Fibroblast of peridontal ligament (primary cell): Measurements from ENCODE around the gene MYO1F.
"Not testable (repeated sequence)": the region's sequence is repeated elsewhere in the genome, so short reads cannot be mapped to it uniquely, and the experiment has no call there.

ENCODE experiments used
- DNase-seq: peaks from one replicate; pipeline ENCODE4 v3.0.0-alpha.2; 2010; ENCODE audit errors: extremely low read depth

The MYO1F gene

DNA sequence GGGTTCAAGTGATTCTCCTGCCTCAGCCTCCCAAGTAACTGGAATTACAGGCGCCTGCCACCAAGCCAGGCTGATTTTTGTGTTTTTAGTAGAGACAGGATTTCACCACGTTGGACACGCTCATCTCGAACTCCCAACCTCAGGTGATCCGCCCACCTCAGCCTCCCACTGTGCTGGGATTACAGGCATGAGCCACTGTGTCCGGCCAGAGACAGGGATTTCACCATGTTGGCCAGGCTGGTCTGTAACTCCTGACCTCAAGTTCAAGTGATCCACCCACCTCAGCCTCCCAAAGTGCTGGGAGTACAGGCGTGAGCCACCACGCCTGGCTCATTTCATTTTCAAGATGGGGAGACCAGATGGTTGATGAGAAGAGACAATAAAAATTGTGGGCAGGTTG, 12.4 kb downstream of the MYO1F start:
- not testable (repeated sequence) for DNase-seq

GRCh38 chr19:8561075-8561764, 16.0 kb downstream of the MYO1F start:
- DNase-seq = no peak

GRCh38 chr19:8558325-8558724, 18.9 kb downstream of the MYO1F start:
- no peak for DNase-seq

- DNase-seq = no peak
These were observed 19.5 kb downstream of the MYO1F start for GRCh38 chr19:8557642-8558238.

DNA sequence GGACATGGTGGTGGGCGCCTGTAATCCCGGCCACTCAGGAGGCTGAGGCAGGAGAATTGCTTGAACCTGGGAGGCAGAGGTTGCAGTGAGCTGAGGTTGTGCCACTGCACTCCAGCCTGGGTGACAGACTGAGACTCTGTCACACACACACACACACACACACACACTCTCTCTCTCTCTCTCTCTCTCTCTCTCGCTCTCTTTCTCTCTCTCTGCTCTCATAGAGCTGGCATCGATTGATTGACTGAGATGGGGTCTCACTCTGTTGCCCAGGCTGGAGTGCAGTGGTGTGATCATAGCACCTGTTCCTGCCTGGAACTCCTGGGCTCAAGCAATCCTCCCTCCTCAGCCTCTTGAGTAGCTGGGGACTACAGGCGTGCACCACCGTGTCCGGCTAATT, 23.5 kb downstream of the MYO1F start:
- not testable (repeated sequence) for DNase-seq

GRCh38 chr19:8552810-8553209, 24.4 kb downstream of the MYO1F start:
- DNase-seq = no peak

GRCh38 chr19:8550070-8550469, 27.2 kb downstream of the MYO1F start:
- DNase-seq = no peak

DNA sequence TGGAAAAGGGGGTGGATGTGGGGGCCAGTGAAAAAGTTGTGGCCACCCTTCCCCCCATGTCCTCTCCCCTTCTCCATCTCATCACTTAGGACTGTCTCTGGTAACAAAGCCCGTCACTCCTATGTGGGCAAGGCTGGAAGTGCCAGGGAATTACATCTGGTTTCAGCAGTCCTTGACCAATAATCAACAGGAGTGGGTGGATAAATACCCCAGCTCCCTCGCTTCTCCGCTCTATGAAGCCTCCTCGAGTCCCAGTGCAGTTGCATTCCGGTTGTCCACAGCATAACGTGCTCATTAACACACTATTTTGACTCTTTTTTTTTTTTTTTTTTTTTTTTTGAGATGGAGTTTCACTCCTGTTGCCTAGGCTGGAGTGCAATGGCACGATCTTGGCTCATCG, 31.5 kb downstream of the MYO1F start:
- DNase-seq = no peak

DNA sequence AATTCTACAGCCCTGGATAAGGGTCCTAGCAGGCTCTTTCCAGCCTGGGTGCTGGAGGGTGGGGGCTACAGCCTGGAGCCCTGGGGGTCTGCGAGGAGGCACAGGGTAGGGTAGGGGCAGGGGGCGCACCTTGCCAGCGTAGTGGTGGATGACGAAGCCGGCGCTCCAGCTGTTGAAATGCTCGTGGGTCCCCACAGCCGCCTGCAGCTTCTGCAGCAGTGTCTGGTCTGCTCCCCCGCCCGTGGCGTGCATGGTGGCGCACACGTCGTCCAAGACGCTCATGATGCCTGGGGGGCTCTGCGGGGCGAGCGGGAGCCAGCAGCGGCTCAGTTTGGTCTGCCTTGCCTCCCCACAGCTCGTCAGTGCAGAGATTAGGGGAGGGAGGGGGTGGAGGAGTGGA, 33.1 kb downstream of the MYO1F start:
- DNase-seq = no peak

- no peak for DNase-seq
These were observed 37.6 kb downstream of the MYO1F start for GRCh38 chr19:8539621-8540149.

DNA sequence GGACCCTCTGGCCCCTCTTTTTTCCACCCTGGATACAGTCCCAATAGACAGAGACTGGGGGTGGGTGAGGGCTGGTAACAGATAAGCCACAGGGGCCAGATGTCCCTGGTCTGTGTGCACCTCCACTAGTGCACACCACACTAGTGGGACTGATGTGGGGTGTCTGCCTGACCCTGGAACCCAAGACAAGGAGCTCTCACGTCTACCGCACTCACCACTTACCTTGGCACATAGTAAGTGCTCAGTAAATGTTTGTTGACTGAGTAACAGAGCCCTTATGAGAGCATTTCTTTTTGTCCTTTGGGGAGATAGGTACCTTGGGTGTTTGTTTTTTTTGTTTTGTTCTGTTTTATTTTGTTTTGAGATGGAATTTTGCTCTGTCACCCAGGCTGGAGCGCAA, 40.1 kb downstream of the MYO1F start:
- DNase-seq = no peak

DNA sequence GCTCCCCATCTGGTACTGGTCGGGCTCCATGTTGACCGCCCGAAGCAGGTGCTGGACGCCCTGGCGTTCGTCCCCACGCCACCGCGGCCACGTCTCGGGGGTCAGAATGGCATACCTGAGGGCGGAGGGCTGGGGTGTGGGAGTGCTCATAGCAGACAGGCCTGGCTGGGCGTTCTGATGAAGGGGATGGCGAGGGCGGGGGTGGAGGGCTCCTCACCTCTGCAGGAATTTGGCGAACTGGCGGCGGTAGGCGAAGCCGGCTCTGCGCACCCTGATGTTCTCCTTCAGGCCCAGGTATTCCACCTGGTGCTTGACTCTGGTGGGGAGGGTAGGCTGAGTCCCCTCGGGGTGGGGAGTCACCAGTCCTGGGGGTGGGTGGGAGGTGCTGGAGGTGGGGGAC, 41.0 kb downstream of the MYO1F start:
- DNase-seq = no peak

DNA sequence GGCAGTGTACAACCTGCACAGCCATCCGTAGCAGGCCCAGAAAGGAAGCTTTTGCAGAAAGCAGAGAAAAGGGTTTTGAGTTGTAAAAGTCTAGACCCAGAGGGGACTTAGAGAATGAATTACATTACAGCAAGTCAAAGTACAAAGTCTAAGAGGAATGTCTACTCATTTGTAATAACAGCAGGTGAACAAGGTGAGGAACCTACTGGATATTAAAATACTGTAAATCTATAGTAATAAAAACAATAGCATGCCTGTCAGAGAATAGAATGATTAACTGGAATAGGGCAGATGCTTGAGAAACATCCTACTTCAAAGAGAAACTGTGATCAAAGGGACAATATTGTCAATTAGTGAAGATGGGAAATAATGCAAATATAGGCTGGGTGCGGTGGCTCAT, 45.0 kb downstream of the MYO1F start:
- DNase-seq = no peak

GRCh38 chr19:8531470-8531869, 45.8 kb downstream of the MYO1F start:
- DNase-seq = no peak

DNA sequence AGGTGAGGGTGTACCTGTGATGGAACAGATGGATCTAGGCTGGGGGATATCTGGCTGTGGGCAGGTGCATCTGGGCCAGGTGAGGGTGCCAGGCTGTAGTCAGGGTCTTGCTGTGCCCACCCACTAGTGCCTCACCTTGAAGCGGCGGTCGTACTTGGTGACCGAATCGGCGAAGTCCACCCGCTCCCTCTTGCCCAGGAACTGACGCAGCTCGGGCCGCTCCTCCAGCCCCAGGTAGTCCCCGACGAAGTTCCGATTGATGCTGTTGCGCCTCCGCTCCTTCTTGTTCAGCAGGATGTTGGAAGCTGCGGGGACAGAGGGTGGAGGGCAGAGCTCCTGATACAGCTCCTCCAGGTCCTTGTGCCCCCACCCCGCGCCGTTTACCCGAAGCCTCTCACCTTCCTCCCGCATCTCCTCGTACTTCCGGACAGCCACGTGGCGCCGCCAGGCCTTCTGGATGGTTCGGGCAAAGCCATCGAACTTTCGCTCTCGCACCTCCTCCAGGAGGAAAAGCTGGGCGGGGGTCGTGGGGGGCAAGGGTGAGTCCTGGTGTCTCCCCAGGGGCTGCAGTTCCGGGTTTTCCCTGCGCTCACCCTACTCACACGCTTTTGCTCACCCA, 47.1 kb downstream of the MYO1F start:
- DNase-seq = no peak

DNA sequence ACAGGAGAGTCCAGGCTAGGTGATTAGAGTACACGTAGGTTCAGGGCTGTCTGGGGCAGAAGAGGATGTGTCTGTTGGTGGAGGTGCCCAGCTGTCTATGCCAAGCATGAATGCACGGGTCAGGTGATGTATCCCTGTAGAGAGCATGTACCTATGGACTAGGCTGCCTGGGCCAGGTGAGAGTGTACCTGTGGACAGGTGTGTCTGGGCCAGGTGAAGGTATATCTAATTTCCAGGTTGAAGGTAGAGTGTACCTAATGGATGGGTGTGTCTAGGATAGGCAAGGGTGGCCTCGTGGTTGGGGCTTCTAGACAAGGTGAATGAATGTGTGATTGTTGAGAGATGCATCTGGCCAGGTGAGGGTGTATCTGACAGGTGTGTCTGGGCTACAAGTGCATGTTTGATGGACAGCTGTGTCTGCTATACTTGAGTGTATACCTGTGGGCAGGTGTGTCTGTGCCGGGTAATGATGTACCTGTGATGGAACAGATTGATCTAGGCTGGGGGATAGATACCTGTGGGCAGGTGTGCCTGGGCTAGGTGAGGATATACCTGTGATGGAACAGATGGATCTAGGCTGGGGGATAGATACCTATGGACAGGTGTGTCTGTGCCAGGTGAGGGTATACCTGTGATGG, 47.8 kb downstream of the MYO1F start:
- DNase-seq = no peak

DNA sequence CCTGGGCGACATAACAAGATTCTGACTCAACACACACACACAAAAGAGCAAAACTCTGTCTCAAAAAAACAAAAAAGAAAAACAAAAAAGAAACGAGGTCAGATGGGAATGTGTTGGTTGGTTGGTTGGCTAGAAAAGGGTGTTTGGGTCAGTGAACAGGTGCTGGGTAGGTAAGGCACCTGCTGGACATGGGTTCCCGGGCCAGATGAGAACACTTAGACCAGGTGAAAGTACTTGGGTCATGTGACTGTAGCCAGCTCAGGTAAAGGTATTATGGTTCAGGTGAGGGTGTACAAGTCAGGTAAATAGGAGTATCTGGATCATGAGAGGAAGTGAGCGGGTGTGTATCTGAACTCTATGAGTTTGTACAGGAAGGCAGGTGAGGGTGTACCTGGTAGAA, 48.7 kb downstream of the MYO1F start:
- no peak for DNase-seq

DNA sequence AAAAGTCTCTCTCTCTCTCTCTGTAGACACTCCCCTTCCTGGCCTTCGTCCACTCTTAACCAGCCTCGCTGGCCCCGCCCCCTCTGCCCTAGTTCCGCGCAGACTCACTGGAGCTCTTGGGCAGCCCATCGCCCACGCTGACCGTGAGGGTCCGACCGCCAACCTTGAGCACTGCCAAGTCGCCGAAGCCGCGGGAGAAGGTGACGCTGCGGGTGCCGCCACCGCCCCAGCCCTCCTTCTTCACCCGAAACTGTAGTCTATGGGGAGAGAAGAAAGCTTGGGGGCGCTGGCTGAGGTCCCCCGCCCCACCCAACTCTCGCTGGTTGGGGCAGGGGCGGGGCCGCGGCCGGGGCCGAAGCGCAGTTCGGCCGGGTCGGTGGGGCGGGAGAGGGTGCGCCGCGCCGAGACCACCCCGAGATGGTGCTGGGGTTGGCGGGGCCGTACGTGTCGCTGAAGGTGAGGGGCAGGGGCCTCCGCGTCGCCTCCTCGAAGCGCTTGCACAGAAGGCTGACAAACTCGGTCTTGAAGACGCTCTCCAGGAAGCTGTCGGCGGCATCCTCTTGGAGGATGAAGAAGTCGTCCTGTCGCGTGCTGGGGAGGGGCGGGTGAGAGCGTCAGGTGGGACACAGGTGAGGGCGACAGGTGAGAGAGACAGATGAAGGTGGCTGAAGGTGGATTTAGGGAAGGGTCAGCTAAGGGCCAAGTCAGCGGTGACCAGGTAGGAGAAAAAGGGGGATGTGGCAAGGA, 50.7 kb downstream of the MYO1F start:
- peak; percentile 89 for DNase-seq

DNA sequence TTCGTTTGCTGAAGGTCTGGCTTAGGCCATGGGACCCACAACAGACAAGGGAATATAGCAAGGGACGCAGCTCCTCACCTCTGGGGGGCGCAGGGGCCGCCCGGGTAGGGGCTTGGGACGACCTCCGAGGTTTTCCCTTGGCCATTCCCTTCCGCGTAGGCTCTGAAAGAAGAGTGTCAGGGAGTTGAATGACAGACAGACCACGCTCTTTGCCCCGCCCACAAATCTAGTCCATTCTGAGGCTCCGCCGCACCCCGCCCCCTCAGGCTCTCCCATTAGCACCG, 51.9 kb downstream of the MYO1F start:
- DNase-seq = no peak

DNA sequence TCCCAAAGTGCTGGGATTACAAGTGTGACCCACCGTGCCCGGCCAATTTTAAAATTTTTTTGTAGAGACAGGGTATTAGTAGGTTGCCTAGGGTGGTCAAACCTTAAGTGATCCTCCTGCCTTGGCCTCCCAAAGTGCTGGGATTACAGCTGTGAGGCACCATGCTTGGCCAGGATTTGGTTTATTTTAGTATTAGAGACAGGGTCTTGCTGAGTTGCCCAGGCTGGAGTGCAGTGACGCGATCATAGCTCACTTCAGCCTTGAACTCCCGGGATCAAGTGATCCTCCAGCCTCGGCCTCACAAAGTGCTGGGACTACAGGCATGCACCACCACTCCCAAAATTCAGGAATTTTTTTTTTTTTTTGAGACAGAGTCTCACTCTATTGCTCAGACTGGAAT, 57.9 kb downstream of the MYO1F start:
- DNase-seq = no peak

DNA sequence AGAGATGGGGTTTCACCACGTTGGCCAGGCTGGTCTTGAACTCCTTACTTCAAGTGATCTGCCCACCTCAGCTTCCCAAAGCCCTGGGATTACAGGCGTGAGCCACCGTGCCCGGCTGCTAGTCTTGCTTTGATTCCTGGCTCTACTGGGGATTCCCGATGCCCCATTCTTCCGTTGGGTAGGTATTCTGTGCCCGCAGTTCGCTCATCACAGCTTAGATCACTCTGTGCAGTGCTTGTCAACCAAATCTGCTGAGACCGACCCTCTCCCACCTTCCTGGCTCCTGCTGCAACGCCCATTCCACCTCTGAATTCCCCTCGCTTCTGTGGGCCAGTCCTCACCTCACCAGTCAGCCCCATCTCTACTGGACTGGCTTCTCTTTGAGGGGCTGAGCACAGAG, 58.7 kb downstream of the MYO1F start:
- no peak for DNase-seq
